Activated CD4-positive, alpha-beta T cell treated with anti-CD3 and anti-CD28 coated beads, Interleukin-2, amount 50 U/mL, for 4 hours (primary cell): ENCODE measurements around the gene PNPLA7.

Experiments
- DNase-seq, 2 experiments: peaks; one replicate each; pipeline ENCODE4 v3.0.0-alpha.2; 2020

The PNPLA7 gene

DNA sequence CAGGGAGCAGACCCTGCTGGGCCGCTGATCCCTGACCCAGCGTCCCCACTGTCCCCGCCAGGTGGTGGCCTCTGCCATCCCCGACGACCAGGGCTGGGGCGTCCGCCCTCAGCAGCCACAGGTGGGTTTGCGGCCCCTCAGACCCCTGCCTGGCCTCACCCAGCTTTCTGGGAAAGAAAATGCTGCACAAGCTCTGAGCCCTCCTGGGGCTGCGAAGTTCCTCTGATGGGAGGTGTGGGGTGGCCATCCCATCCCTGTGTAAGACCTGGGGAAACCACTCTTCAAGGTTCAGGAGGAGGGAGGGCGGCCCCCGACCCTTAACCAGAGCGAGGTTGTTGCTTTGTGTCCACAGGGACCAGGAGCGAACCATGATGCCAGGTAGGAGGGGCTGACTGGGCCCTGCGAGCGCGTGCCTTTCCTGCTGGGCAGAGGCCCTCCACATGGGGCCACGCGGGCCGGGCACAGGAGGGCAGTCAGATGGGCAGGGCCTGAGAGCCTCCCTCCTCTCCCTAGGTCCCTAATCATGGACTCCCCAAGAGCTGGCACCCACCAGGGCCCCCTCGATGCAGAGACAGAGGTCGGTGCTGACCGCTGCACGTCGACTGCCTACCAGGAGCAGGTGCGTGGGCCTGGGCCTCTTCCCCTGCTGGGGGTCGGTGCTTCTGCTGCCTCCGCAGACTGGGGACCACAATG is 119.3 kb downstream of the PNPLA7 start:
- no peak for DNase-seq

GRCh38 chr9:137429974-137430722 is 120.1 kb downstream of the PNPLA7 start:
- DNase-seq = no peak

- no peak for DNase-seq
Observed at GRCh38 chr9:137429546-137429890, 120.7 kb downstream of the PNPLA7 start.

DNA sequence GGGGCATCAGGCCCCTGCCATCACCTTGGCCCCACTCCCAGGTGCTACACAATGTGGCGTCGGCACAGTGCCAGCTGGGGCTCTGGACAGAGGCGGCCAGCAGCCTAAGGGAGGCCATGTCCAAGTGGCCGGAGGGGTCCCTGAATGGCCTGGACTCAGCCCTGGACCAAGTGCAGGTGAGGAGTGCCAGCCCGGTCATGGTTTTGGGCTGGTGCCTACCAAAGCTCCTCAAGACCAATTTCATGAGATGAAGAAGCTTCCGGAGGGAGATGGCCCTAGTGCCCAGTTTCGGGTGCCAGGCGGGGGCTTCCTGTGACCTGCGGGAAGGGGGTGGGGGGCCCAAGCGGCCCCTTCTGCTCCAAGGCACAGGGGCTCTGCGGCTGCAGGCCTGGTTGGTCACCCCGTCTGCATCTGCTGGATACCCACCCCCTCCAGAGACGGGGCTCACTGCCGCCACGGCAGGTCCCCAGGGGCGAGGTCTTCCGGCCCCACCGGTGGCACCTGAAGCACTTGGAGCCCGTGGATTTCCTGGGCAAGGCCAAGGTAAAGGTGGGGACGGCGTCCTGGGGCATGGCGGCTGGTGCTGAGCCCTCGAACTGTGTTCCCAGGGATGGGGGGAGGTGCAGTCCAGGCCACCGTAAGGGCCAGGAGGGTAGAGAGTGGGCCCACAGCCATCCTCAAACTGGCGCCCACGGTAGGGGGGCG is 121.2 kb downstream of the PNPLA7 start:
- no peak for DNase-seq

DNA sequence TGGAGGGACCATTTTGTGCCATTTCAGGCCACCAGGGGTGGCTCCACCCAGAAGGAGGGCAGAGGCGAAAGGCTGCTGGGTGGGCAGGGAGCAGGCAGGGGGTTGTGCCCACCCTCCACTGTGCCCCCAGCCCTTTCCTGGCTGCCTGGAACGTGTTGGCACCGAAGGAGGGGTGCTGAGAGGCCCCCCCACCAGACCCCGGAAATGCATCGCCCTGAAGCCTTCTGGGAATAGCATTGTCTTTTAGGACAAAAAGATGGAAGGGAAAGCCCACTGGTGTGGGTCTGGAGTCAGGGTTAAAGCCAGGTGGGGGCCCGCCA is 121.9 kb downstream of the PNPLA7 start:
- DNase-seq = no peak

DNA sequence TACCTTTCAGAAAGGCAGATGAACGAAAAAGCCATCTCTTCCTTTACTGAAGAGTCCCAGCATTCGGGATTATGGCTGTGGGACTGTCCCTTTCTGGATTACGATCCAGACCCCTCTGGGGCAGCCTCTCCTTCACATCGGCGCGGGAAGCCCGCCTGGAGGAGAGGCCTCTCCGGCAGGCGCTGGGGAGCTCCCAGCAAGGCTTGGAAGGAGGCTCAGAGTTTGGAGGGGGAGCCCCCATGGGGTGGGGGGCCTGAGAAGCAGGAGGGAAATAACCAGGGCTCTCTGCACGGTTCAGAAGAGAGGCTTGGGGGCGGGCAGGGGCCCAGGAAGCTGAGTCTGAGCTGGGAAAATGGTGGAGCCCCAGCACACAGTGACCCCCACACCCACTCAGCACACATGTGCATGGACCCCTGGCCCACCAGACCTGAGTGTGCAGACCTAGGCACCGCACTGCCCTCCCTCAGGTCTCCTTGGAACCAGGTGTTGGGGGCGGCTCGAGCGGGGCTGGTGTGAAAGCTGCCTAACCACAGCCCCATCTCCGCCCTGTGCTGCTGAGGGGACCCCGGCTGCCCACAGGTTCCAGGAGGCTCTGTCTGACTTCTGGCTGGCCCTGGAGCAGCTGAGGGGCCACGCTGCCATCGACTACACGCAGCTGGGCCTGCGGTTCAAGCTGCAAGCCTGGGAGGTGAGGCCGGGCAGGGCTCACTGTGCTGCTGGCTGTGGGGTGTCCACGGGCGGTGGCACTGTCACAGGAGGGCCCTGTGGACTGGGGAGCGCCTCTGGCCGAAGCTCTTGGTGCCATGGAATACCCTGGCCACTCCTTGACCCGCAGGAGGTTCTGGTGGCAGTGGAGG is 122.5 kb downstream of the PNPLA7 start:
- no peak for DNase-seq

- DNase-seq = no peak
Observed at GRCh38 chr9:137426018-137426681, 124.1 kb downstream of the PNPLA7 start.

- DNase-seq = no peak
Observed at GRCh38 chr9:137423514-137424291, 126.5 kb downstream of the PNPLA7 start.

DNA sequence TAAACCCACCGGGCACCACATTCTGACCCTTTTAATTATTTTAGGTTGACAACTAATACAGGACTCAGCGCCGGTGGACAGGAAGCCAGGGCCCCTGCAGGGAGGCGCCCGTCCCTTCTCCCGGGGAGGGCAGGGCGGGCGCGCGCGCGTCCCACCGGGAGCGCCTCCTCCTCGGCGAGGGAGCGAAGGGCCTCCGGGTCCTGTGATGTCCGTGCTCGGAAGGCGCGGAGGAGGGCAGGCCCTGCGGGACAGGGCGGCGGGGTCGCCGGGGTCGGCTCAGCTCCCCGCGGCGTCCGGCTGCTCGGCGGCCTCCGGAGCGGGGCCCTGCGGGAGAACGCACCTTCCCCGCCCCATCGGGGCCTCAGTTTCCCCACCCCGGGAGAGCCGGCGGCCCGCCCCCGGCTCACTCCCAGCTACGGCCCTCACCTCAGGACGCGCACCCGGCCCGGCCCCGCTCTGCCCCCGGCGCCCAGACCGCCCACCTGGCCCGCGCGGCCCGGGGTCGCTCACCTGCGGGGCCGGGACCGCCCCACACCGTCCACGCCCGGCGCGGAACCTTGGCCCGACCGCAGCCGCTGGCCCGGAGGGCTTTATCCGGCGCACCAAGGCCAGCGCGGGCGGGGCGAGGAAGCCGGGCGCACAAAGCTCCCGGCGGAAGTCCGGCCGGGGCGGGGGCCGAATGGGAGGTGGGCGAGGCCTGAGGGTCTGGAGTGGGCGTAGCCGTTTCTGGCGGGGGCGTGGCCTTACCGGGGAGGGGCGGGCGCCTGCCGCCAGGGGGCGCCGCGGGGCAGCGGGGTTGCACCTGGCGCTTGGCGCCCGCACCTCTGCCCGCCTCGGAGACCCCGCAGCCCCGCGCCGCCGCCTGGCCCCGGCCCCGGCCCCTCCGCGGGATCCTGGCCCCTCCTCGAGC is 127.3 kb downstream of the PNPLA7 start, which contains the start of the genes EXD3 and NOXA1:
TSS of gene EXD3 (minus strand) at position 559 of the 910 bp plus-strand sequence. CDS start 27,805 bp downstream, outside the sequence.
TSS of gene NOXA1 (plus strand) at position 790 of the 910 bp plus-strand sequence. CDS start 137 bp downstream, outside the sequence.
- peak; percentile 85 to 86 for DNase-seq

GRCh38 chr9:137421838-137422603 is 128.2 kb downstream of the PNPLA7 start:
- DNase-seq = no peak

- no peak for DNase-seq
Observed at GRCh38 chr9:137417161-137418021, 132.8 kb downstream of the PNPLA7 start.

DNA sequence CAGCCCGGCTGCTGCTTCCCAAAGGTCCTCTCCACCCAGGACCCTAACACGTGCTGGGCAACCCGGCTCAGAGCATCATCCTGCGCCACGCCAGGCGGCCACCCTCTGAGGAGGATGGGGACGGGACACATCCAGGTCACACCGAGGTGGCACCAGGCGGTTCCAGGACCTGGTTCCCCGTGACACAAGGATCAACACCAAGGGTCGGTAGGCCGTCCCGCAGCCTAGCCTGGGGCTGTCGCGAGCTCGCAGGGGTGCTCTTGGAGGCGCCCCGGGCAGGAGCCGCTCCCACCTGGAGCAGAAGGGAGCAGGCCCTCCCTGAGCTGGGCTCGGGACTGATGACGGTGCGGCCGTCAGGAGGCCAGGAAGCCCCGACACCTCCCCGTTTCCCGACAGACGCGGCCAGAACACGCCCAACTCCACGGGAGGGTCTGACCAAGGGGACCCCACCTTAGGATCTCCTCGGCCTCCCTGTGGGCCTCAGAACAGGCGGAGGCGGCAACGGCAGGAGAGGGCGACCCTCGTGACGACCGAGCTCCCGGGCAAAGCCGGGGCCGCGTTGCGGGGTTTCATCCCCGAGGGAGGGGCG is 133.5 kb downstream of the PNPLA7 start:
- no peak for DNase-seq

GRCh38 chr9:137416006-137416562 is 134.1 kb downstream of the PNPLA7 start:
- DNase-seq = no peak

- DNase-seq = no peak
Observed at GRCh38 chr9:137415451-137415850, 134.8 kb downstream of the PNPLA7 start.

DNA sequence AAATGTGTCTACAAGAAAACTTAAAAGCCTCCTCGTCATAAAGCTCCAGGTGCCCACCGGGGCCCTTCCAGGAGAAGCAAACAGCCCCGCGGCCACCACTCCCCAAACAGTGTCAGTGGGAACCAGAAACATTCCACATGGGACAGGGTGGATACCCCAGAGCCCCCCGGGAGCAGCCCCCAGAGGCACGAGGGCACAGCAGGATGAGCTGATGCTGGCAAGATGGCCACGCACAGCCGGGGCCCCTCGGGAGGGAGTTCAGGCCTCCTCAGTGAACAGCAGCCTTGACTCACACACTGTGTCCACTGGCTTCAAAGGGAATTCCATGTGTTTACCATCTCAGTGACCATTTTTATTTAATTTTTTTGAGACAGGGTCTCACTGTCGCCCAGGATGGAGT is 137.8 kb downstream of the PNPLA7 start:
- no peak for DNase-seq

DNA sequence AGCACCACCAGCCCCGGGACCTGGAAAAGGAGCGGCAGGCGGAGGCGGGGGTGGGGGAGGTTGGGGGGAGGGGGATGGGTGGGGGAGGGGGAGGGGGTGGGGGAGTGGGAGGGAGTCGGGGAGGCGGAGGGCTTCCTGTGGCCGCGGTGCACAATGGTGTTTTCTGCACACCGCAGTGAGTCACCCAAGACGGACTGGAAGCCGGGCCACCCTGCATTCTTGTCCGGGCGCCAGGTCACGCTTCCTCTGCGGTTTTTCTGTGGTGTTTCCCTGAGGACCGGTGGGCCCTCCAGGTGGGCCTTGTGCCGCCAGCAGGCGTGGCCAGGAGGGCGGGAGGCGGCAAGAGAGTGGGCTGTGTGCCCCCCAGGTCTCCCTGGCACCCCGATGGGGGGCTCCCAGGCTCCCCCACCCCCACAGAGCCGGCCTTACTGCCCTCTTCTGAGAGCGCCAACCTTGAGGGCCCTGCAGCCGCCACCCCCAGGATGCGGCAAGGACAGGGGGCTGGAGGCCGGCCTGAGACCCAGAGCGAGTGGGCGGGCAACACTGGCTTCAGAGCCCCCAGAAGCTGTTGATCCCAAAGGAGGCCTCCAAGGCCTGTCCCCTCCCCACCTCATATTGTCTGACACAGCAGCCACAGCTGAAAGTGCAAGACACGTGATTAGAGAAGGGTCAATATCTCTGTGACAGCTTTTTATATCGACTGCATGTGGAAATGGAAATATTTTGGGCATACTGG is 138.4 kb downstream of the PNPLA7 start:
- no peak for DNase-seq

DNA sequence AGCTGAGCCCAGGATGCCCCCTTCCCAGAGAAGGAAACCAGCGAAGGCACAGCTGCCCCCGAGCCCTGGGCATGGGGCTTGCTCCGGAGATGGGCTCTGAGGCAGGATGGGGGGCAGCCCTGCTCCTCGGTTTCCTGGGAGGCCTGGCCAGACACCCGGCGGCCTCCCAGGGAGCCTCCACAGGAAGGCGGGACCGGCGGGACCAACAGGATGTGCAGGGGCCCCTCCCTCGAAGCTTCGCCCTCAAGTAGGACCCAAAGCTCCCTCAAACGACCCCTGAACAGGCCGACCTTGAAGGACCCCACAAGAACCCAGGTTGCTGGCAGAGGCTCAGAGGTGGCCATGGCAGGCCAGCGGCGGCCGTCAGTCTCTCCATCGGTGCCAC is 138.9 kb downstream of the PNPLA7 start:
- DNase-seq = no peak
